Measurements from ENCODE around the gene F11R.

DNA sequence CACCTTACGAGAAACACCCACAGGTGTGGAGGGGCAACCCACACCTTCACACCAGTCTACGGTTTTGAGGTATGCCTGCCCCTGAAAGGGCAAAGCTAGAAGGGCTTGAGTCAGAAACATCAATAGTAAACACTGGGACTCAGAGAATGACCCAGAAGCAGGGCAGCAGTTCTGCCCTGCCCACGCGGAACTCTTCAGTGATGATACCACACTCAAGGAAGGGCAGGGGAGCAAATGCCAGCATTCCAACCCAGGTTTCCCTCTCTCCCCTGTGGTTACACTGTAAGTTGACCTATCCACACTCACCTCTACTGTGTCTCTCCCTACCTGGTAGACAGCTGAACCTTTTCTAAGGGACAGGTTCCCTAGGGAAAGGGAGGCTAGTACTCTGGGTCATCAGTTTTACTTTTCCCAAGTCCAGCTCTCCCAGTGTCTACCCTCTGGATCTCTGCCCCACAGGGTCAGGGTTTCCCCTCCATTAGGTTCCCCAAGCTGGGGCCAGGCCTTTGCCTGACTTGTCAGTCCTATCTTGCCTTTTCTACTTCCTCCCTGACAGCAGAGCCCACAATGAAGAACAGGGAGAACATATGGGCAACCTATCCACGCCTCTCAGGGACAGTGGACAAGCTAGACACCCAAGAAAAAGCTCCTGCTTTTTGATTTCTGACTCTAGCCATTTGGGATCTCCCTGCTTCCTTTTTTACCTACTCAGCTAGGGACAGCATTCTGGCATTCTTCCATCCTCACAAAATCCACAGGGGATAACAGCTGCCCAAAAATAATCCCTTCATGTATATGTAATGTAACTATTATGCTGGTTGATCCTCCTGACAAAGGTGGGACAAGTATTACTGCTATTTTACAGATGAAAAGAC, 3.0 kb downstream of the F11R start:
- TF ChIP-seq, protein P1, sequence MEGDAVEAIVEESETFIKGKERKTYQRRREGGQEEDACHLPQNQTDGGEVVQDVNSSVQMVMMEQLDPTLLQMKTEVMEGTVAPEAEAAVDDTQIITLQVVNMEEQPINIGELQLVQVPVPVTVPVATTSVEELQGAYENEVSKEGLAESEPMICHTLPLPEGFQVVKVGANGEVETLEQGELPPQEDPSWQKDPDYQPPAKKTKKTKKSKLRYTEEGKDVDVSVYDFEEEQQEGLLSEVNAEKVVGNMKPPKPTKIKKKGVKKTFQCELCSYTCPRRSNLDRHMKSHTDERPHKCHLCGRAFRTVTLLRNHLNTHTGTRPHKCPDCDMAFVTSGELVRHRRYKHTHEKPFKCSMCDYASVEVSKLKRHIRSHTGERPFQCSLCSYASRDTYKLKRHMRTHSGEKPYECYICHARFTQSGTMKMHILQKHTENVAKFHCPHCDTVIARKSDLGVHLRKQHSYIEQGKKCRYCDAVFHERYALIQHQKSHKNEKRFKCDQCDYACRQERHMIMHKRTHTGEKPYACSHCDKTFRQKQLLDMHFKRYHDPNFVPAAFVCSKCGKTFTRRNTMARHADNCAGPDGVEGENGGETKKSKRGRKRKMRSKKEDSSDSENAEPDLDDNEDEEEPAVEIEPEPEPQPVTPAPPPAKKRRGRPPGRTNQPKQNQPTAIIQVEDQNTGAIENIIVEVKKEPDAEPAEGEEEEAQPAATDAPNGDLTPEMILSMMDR (IDR thresholded peaks at IDR 0.05) = no peak
- TF ChIP-seq POLR2A (IDR thresholded peaks at IDR 0.05) = no peak
- TF ChIP-seq POLR2AphosphoS5 (IDR thresholded peaks at IDR 0.05) = no peak

Measured in prostate gland (tissue), 2 donors.